PC-3 (cell line): ENCODE results near the gene UBE4B.
"Not testable (repeated sequence)": the region's sequence is repeated elsewhere in the genome, so short reads cannot be mapped to it uniquely, and the experiment has no call there.

Source experiments
- EZH2phosphoT487 ChIP-seq: fragments of 300-600 bp; sonication (generic); IDR thresholded peaks from 2 replicates; pipeline ENCODE4 v1.6.1; 2018; ENCODE audit warnings: mild to moderate bottlenecking, antibody characterized with exemption, low read length, borderline replicate concordance
- TF ChIP-seq, protein P1 (sequence below): fragments of 300-600 bp; sonication (generic); conservative IDR thresholded peaks from 2 replicates; pipeline ENCODE4 v1.5.1; 2017; ENCODE audit warnings: antibody characterized with exemption, low read depth, mild to moderate bottlenecking, low read length

DNA sequence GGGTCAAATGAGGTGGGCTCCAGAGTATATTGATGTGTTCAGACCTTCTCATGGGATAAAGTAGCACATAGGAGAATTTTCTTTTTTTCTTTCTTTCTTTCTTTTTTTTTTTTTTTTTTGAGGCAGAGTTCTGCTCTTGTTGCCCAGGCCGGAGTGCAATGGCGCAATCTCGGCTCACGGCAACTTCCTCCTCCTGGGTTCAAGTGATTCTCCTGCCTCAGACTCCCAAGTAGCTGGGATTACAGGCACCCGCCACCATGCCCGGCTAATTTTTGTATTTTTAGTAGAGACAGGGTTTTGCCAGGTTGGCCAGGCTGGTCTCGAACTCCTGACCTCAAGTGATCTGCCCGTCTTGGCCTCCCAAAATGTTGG lies 74.7 kb downstream of the UBE4B start:
- TF ChIP-seq, protein P1, sequence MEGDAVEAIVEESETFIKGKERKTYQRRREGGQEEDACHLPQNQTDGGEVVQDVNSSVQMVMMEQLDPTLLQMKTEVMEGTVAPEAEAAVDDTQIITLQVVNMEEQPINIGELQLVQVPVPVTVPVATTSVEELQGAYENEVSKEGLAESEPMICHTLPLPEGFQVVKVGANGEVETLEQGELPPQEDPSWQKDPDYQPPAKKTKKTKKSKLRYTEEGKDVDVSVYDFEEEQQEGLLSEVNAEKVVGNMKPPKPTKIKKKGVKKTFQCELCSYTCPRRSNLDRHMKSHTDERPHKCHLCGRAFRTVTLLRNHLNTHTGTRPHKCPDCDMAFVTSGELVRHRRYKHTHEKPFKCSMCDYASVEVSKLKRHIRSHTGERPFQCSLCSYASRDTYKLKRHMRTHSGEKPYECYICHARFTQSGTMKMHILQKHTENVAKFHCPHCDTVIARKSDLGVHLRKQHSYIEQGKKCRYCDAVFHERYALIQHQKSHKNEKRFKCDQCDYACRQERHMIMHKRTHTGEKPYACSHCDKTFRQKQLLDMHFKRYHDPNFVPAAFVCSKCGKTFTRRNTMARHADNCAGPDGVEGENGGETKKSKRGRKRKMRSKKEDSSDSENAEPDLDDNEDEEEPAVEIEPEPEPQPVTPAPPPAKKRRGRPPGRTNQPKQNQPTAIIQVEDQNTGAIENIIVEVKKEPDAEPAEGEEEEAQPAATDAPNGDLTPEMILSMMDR: not testable (repeated sequence)
- not testable (repeated sequence) for TF ChIP-seq EZH2phosphoT487
